IMR-90 (cell line): ENCODE measurements around the gene ATP11A. TPM values are rescaled to one million over a fixed set of nuclear protein-coding genes. Genes with fewer than 3 reads are reported as not detected.

Experiments
- ATAC-seq: fragments of 200-7000 bp; cut with Tn5 transposase; 2 replicates; pipeline ENCODE4 v1.9.1; 2020; ENCODE audit warnings: low read depth, mild to moderate bottlenecking, moderate library complexity
- BruUV-seq: library from RNA; stranded (reverse); fragments of 400-500 nt; replicated peaks from 2 replicates; lab custom pipeline; 2021; lab: Mats Ljungman, UMichigan
- CTCF ChIA-PET: fragments of 300-600 bp; formaldehyde crosslinking; extraction: SDS; loops from one replicate; lab custom pipeline; 2021; ENCODE audit warnings: antibody characterized with exemption; lab: Yijun Ruan, JAX
- POLR2A ChIA-PET: fragments of 300-600 bp; sonication (Branson Sonifier 250); formaldehyde crosslinking; loops from one replicate; lab custom pipeline; 2022; ENCODE audit warnings: antibody characterized with exemption; ENCODE audit not compliant: unreplicated experiment; lab: Charles Lee
- DNase-seq: peaks from one replicate; pipeline ENCODE4 v3.0.0; 2013
- H2AFZ ChIP-seq: replicated peaks from 2 replicates; pipeline ENCODE3; 2013; ENCODE audit warnings: low read length, mild to moderate bottlenecking; ENCODE audit not compliant: poor library complexity
- H2AK5ac ChIP-seq: 2 replicates; pipeline ENCODE4 v1.6.1; 2013; ENCODE audit warnings: low read depth, low read length, inconsistent platforms
- H2AK9ac ChIP-seq: replicated peaks from 2 replicates; pipeline ENCODE3; 2013; ENCODE audit warnings: mild to moderate bottlenecking, low read depth, low read length, moderate library complexity; ENCODE audit not compliant: poor library complexity
- H2BK120ac ChIP-seq: 2 replicates; pipeline ENCODE4 v1.6.1; 2013; ENCODE audit warnings: low read depth, low read length, inconsistent platforms
- H2BK15ac ChIP-seq: 3 replicates; pipeline ENCODE4 v1.6.1; 2013; ENCODE audit warnings: low read depth, low read length, inconsistent platforms
- H2BK20ac ChIP-seq: 2 replicates; pipeline ENCODE4 v1.6.1; 2013; ENCODE audit warnings: low read depth, mild to moderate bottlenecking, inconsistent platforms, low read length, moderate library complexity
- H2BK5ac ChIP-seq: 2 replicates; pipeline ENCODE4 v1.6.1; 2013; ENCODE audit warnings: mild to moderate bottlenecking, low read depth, low read length, inconsistent platforms; ENCODE audit not compliant: poor library complexity, severe bottlenecking
- H3K14ac ChIP-seq: replicated peaks from 2 replicates; pipeline ENCODE4 v1.6.1; 2013; ENCODE audit warnings: low read depth, low read length, inconsistent platforms
- H3K18ac ChIP-seq: 2 replicates; pipeline ENCODE4 v1.6.1; 2013; ENCODE audit warnings: low read depth, low read length, control low read depth
- H3K23ac ChIP-seq: 2 replicates; pipeline ENCODE4 v1.6.1; 2013; ENCODE audit warnings: low read depth, low read length, inconsistent platforms
- H3K27ac ChIP-seq: 2 replicates; pipeline ENCODE4 v1.5.1; 2013; ENCODE audit warnings: mild to moderate bottlenecking, control low read depth, low read length; ENCODE audit not compliant: insufficient read depth
- H3K27me3 ChIP-seq: 2 replicates; pipeline ENCODE4 v1.6.1; 2013; ENCODE audit warnings: low read length; ENCODE audit not compliant: control insufficient read depth, insufficient read depth
- H3K36me3 ChIP-seq: 2 replicates; pipeline ENCODE4 v1.6.1; 2013; ENCODE audit warnings: low read length, mixed read lengths; ENCODE audit not compliant: control insufficient read depth, insufficient read depth
- H3K4ac ChIP-seq: 2 replicates; pipeline ENCODE4 v1.6.1; 2013; ENCODE audit warnings: low read depth, low read length, inconsistent platforms
- H3K4me1 ChIP-seq: 2 replicates; pipeline ENCODE4 v1.6.1; 2013; ENCODE audit warnings: low read length, mixed read lengths; ENCODE audit not compliant: control insufficient read depth, insufficient read depth
- H3K4me2 ChIP-seq: 2 replicates; pipeline ENCODE4 v1.6.1; 2013; ENCODE audit warnings: low read depth, mild to moderate bottlenecking, control low read depth, low read length, moderate library complexity
- H3K4me3 ChIP-seq: 2 replicates; pipeline ENCODE4 v1.5.1; 2013; ENCODE audit warnings: low read depth, mild to moderate bottlenecking, control low read depth, low read length, moderate library complexity; ENCODE audit not compliant: insufficient read depth
- H3K56ac ChIP-seq: 2 replicates; pipeline ENCODE4 v1.6.1; 2013; ENCODE audit warnings: low read length, inconsistent platforms; ENCODE audit not compliant: insufficient read depth; ENCODE audit errors: extremely low read depth
- H3K79me1 ChIP-seq, 2 experiments: 2 replicates each; pipeline ENCODE4 v1.6.1; 2013; ENCODE audit warnings: low read length in 2 of 2, inconsistent platforms in 1 of 2, low read depth in 1 of 2
- H3K9ac ChIP-seq: 2 replicates; pipeline ENCODE4 v1.6.1; 2013; ENCODE audit warnings: low read depth, low read length, control low read depth
- H3K9me1 ChIP-seq: 2 replicates; pipeline ENCODE4 v1.6.1; 2013; ENCODE audit warnings: low read length, inconsistent platforms; ENCODE audit not compliant: insufficient read depth
- H3K9me3 ChIP-seq: 2 replicates; pipeline ENCODE4 v1.6.1; 2013; ENCODE audit warnings: low read length; ENCODE audit not compliant: control insufficient read depth, insufficient read depth
- H4K20me1 ChIP-seq: 2 replicates; pipeline ENCODE4 v1.6.1; 2013; ENCODE audit warnings: low read length, inconsistent platforms; ENCODE audit not compliant: insufficient read depth
- H4K5ac ChIP-seq: 2 replicates; pipeline ENCODE4 v1.6.1; 2013; ENCODE audit warnings: mild to moderate bottlenecking, low read depth, low read length, control low read depth
- H4K8ac ChIP-seq, 2 experiments: 2 replicates each; pipeline ENCODE4 v1.6.1; 2013; ENCODE audit warnings: low read depth in 2 of 2, low read length in 2 of 2, control low read depth in 1 of 2, inconsistent platforms in 1 of 2
- H4K91ac ChIP-seq: 2 replicates; pipeline ENCODE4 v1.6.1; 2013; ENCODE audit warnings: low read depth, low read length, inconsistent platforms; ENCODE audit not compliant: insufficient read depth
- BHLHE40 ChIP-seq: fragments of 150-350 bp; IDR thresholded peaks from 2 replicates; pipeline ENCODE4 v1.6.1; 2016; ENCODE audit warnings: mild to moderate bottlenecking, low read depth, low read length
- CEBPB ChIP-seq: IDR thresholded peaks from 2 replicates; pipeline ENCODE4 v1.6.1; 2012; ENCODE audit warnings: low read depth, low read length, improper control_type of control experiment
- CHD1 ChIP-seq: IDR thresholded peaks from 2 replicates; pipeline ENCODE4 v1.6.1; 2012; ENCODE audit warnings: low read depth, low read length, improper control_type of control experiment
- ELK1 ChIP-seq: fragments of 150-350 bp; IDR thresholded peaks from 2 replicates; pipeline ENCODE4 v1.6.1; 2016; ENCODE audit warnings: low read depth, mild to moderate bottlenecking, low read length, moderate library complexity, borderline replicate concordance
- FOS ChIP-seq: fragments of 150-350 bp; IDR thresholded peaks from 2 replicates; pipeline ENCODE4 v1.6.1; 2016; ENCODE audit warnings: low read depth, low read length
- MAFK ChIP-seq: IDR thresholded peaks from 2 replicates; pipeline ENCODE4 v1.6.1; 2012; ENCODE audit warnings: low read depth, low read length, improper control_type of control experiment
- MAZ ChIP-seq: IDR thresholded peaks from 2 replicates; pipeline ENCODE4 v1.6.1; 2012; ENCODE audit warnings: low read depth, mild to moderate bottlenecking, low read length, improper control_type of control experiment, moderate library complexity, borderline replicate concordance
- MXI1 ChIP-seq: IDR thresholded peaks from 2 replicates; pipeline ENCODE4 v1.6.1; 2012; ENCODE audit warnings: low read depth, mild to moderate bottlenecking, low read length, moderate library complexity, borderline replicate concordance
- NFE2L2 ChIP-seq: fragments of 150-350 bp; IDR thresholded peaks from 2 replicates; pipeline ENCODE4 v1.6.1; 2016; ENCODE audit warnings: low read depth, mild to moderate bottlenecking, low read length
- POLR2A ChIP-seq: IDR thresholded peaks from 2 replicates; pipeline ENCODE4 v1.6.1; 2012; ENCODE audit warnings: mild to moderate bottlenecking, low read depth, low read length
- RAD21 ChIP-seq: IDR thresholded peaks from 2 replicates; pipeline ENCODE4 v1.6.1; 2012; ENCODE audit warnings: low read length, improper control_type of control experiment
- RCOR1 ChIP-seq: IDR thresholded peaks from 2 replicates; pipeline ENCODE4 v1.6.1; 2012; ENCODE audit warnings: mild to moderate bottlenecking, low read length, improper control_type of control experiment; ENCODE audit not compliant: insufficient replicate concordance
- RFX5 ChIP-seq: IDR thresholded peaks from 2 replicates; pipeline ENCODE4 v1.8.0; 2012; ENCODE audit warnings: low read depth, mild to moderate bottlenecking, low read length, moderate library complexity
- SMC3 ChIP-seq: fragments of 150-350 bp; IDR thresholded peaks from 2 replicates; pipeline ENCODE4 v1.6.1; 2016; ENCODE audit warnings: low read depth, mild to moderate bottlenecking, antibody characterized with exemption, low read length, moderate library complexity
- WGBS, 2 experiments: methylation state at CpG; one replicate each; pipeline versions ENCODE4 v1.1.5 to v1.1.7; 2013; ENCODE audit warnings: missing lambda C conversion rate in 2 of 2; ENCODE audit not compliant: insufficient read length in 1 of 2; ENCODE audit errors: extremely low coverage in 2 of 2; 5-methylcytosine and 5-hydroxymethylcytosine counted together
- dilution Hi-C: fragments of 300-500 bp; cut with HindIII; formaldehyde crosslinking; loops from one replicate; pipeline ENCODE4 v1.14.3; 2018; ENCODE audit warnings: low sequenced_read_pairs; ENCODE audit not compliant: unreplicated experiment
- in situ Hi-C: fragments of 300-500 bp; cut with MboI; formaldehyde crosslinking; loops from 3 replicates; pipeline ENCODE4 v1.14.3; 2019; ENCODE audit warnings: low sequenced_read_pairs, inconsistent platforms, mixed read lengths
- intact Hi-C: fragments of 100-400 bp; cut with micrococcal nuclease; formaldehyde crosslinking; loops from 2 replicates; pipeline ENCODE4 v1.10.0; 2022
- polyA plus RNA-seq, 3 experiments: library from polyadenylated mRNA; depleted of rRNA; stranded (reverse); fragments of >200 nt; gene quantifications; 2 replicates each; pipeline ENCODE4 v1.2.3, GENCODE V29; 2012; ENCODE audit warnings: low replicate concordance in 1 of 3
- total RNA-seq: library from RNA; depleted of rRNA; stranded (reverse); fragments of >200 nt; gene quantifications from 2 replicates; pipeline ENCODE4 v1.2.3, GENCODE V29; 2012
- TF ChIP-seq, protein P1 (sequence below): fragments of 150-350 bp; IDR thresholded peaks from 2 replicates; pipeline ENCODE4 v1.6.1; 2017; ENCODE audit warnings: mild to moderate bottlenecking, antibody characterized with exemption, low read length, low read depth
- TF ChIP-seq, protein P2 (sequence below): conservative IDR thresholded peaks from 2 replicates; pipeline ENCODE4 v1.5.1; 2012; ENCODE audit warnings: mild to moderate bottlenecking, low read depth, low read length, improper control_type of control experiment

ATP11A gene
- total and polyA plus RNA-seq, 2 of the 4 experiments (the other 2 are of a cell fraction), result 8.4 to 12.0 TPM

- Histone ChIP-seq H2AK5ac (no peak overlapping the region), H3K9me3 (peaks cover 13% of the 10 kb centered on the region), H3K4ac (no peak overlapping the region), H3K36me3 (no peaks in the 10 kb centered on the region), H3K9ac (no peak overlapping the region), H3K9me1 (no peaks in the 10 kb centered on the region), H3K4me3 (no peak overlapping the region), H3K23ac (no peak overlapping the region), H2BK5ac (no peak overlapping the region), H3K4me1 (no peaks in the 10 kb centered on the region), H4K5ac (no peak overlapping the region), H3K27me3 (peaks cover 79% of the 10 kb centered on the region), H4K91ac (no peak overlapping the region), H2BK15ac (no peak overlapping the region), H2AK9ac (no peak overlapping the region), H4K20me1 (no peaks in the 10 kb centered on the region), H3K56ac (no peak overlapping the region), H2BK20ac (no peak overlapping the region), H4K8ac (no peak overlapping the region), H3K27ac (no peak overlapping the region), H2BK120ac (no peak overlapping the region), H3K4me2 (no peak overlapping the region), H2AFZ (no peak overlapping the region), H3K18ac (no peak overlapping the region), H3K79me1 (no peaks in the 10 kb centered on the region), H3K14ac (no peak overlapping the region)
- TF ChIP-seq MAFK (no peak), RAD21 (no peak), CEBPB (no peak), SMC3 (no peak), POLR2A (no peak), CHD1 (no peak), RFX5 (no peak), FOS (no peak), RCOR1 (no peak), NFE2L2 (no peak), MXI1 (no peak), ELK1 (no peak), MAZ (no peak), BHLHE40 (no peak)
- TF ChIP-seq, protein P1, sequence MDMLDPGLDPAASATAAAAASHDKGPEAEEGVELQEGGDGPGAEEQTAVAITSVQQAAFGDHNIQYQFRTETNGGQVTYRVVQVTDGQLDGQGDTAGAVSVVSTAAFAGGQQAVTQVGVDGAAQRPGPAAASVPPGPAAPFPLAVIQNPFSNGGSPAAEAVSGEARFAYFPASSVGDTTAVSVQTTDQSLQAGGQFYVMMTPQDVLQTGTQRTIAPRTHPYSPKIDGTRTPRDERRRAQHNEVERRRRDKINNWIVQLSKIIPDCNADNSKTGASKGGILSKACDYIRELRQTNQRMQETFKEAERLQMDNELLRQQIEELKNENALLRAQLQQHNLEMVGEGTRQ, result no peak
- TF ChIP-seq, protein P2, sequence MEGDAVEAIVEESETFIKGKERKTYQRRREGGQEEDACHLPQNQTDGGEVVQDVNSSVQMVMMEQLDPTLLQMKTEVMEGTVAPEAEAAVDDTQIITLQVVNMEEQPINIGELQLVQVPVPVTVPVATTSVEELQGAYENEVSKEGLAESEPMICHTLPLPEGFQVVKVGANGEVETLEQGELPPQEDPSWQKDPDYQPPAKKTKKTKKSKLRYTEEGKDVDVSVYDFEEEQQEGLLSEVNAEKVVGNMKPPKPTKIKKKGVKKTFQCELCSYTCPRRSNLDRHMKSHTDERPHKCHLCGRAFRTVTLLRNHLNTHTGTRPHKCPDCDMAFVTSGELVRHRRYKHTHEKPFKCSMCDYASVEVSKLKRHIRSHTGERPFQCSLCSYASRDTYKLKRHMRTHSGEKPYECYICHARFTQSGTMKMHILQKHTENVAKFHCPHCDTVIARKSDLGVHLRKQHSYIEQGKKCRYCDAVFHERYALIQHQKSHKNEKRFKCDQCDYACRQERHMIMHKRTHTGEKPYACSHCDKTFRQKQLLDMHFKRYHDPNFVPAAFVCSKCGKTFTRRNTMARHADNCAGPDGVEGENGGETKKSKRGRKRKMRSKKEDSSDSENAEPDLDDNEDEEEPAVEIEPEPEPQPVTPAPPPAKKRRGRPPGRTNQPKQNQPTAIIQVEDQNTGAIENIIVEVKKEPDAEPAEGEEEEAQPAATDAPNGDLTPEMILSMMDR, result no peak
- dilution Hi-C loops (no loop called here), in situ Hi-C loops (no loop called here), intact Hi-C loops (no loop called here)
- no TSS peak for BruUV-seq
- 90% methylated on average over 2 of the region's 8 CpGs; no CpG with 5 or more reads in 1 of the 2 experiments for WGBS, 2 experiments
- ChIA-PET CTCF (no interaction called here), POLR2A (no interaction called here)
- ATAC-seq, result no peak
- no peak for DNase-seq
These were observed 210.9 kb downstream of the ATP11A start for GRCh38 chr13:112900691-112901091.
